Stimulated activated naive CD4-positive, alpha-beta T cell (primary cell): ENCODE measurements around the gene MLLT10.
"Not testable (repeated sequence)": the region's sequence is repeated elsewhere in the genome, so short reads cannot be mapped to it uniquely, and the experiment has no call there.

Experiments
- DNase-seq, 6 experiments: peaks; one replicate each; lab custom pipeline; 2025; lab: John Stamatoyannopoulos, UW

MLLT10 gene

GRCh38 chr10:21694631-21695030 lies 160.6 kb downstream of the MLLT10 start:
- no peak for DNase-seq

- no peak for DNase-seq
Observed at GRCh38 chr10:21696302-21696701, 162.3 kb downstream of the MLLT10 start.

GRCh38 chr10:21699575-21699974 lies 165.5 kb downstream of the MLLT10 start:
- no peak for DNase-seq

- DNase-seq = peak in 2 of 6 experiments; percentile 1 to 19
Observed at GRCh38 chr10:21700474-21700873, 166.4 kb downstream of the MLLT10 start.

- peak in 3 of 6 experiments; percentile 80 to 82 (median 81) for DNase-seq
Observed at GRCh38 chr10:21702633-21703111, 168.6 kb downstream of the MLLT10 start.

- DNase-seq = no peak
Observed at GRCh38 chr10:21705142-21705827, 171.3 kb downstream of the MLLT10 start.

GRCh38 chr10:21705828-21706176 lies 171.8 kb downstream of the MLLT10 start:
- DNase-seq = no peak

- no peak for DNase-seq
Observed at GRCh38 chr10:21707498-21707897, 173.5 kb downstream of the MLLT10 start.

GRCh38 chr10:21712975-21713374 lies 178.9 kb downstream of the MLLT10 start:
- no peak for DNase-seq

- no peak for DNase-seq
Observed at GRCh38 chr10:21715531-21716195, 181.6 kb downstream of the MLLT10 start.

- DNase-seq = not testable (repeated sequence)
Observed at GRCh38 chr10:21717437-21718054, 183.5 kb downstream of the MLLT10 start.

- no peak for DNase-seq
Observed at GRCh38 chr10:21719502-21719901, 185.5 kb downstream of the MLLT10 start.

- no peak for DNase-seq
Observed at GRCh38 chr10:21720090-21720489, 186.1 kb downstream of the MLLT10 start.

GRCh38 chr10:21721000-21721665 lies 187.1 kb downstream of the MLLT10 start:
- no peak for DNase-seq

- no peak for DNase-seq
Observed at GRCh38 chr10:21722209-21722608, 188.2 kb downstream of the MLLT10 start.

GRCh38 chr10:21724020-21724589 lies 190.1 kb downstream of the MLLT10 start:
- no peak for DNase-seq

- peak in 4 of 6 experiments; percentile 9 to 27 (median 24) for DNase-seq
Observed at GRCh38 chr10:21724687-21725367, 190.8 kb downstream of the MLLT10 start.

GRCh38 chr10:21726601-21727225 lies 192.7 kb downstream of the MLLT10 start:
- DNase-seq = no peak

- DNase-seq = peak in 2 of 6 experiments; percentile 9 to 27
Observed at GRCh38 chr10:21727452-21728168, 193.6 kb downstream of the MLLT10 start.

- DNase-seq = no peak
Observed at GRCh38 chr10:21728618-21729017, 194.6 kb downstream of the MLLT10 start.
